K562 (cell line): ENCODE data around the gene MRPL40. TPM values are rescaled to one million over a fixed set of nuclear protein-coding genes. Genes with fewer than 3 reads are reported as not detected.

Experiments used
- ARNT ChIP-seq, 2 experiments: fragments of 450-650 bp; IDR thresholded peaks; 2 replicates each; pipeline ENCODE4 v1.6.1; 2016; ENCODE audit warnings: mild to moderate bottlenecking in 1 of 2
- ATF1 ChIP-seq, 2 experiments: fragments of 450-650 bp in 1 of 2; IDR thresholded peaks; 2 replicates each; pipeline ENCODE4 v1.6.1; 2016; ENCODE audit warnings: missing compliant biosample characterization in 1 of 2, missing genetic modification characterization in 1 of 2
- CBFA2T3 ChIP-seq: fragments of 450-650 bp; IDR thresholded peaks from 2 replicates; pipeline ENCODE4 v1.6.1; 2017
- CBX2 ChIP-seq: fragments of 200-600 bp; sonication (generic); IDR thresholded peaks from one replicate; pipeline ENCODE4 v1.6.1; 2012; ENCODE audit warnings: mild to moderate bottlenecking, low read length, inconsistent platforms; ENCODE audit not compliant: insufficient read depth, poor library complexity, severe bottlenecking
- CHD1 ChIP-seq: fragments of 200-600 bp; sonication (generic); IDR thresholded peaks from one replicate; pipeline ENCODE4 v1.6.1; 2012; ENCODE audit warnings: mild to moderate bottlenecking, moderate library complexity, low read length, inconsistent platforms
- GABPB1 ChIP-seq: sonication (generic); formaldehyde crosslinking; IDR thresholded peaks from 2 replicates; pipeline ENCODE4 v1.8.0; 2022; ENCODE audit warnings: mild to moderate bottlenecking, missing genetic modification reagents
- NCOA4 ChIP-seq: fragments of 450-650 bp; IDR thresholded peaks from 2 replicates; pipeline ENCODE4 v1.6.1; 2018; ENCODE audit warnings: mild to moderate bottlenecking; ENCODE audit not compliant: partially characterized antibody
- PHF8 ChIP-seq: fragments of 200-600 bp; sonication (generic); IDR thresholded peaks from 2 replicates; pipeline ENCODE4 v1.6.1; 2012; ENCODE audit warnings: mixed run types, mild to moderate bottlenecking, inconsistent platforms, low read length, moderate library complexity, borderline replicate concordance
- PURB ChIP-seq: sonication (generic); formaldehyde crosslinking; IDR thresholded peaks from 2 replicates; pipeline ENCODE4 v1.9.0; 2021; ENCODE audit warnings: low read depth, mild to moderate bottlenecking, missing genetic modification reagents
- RNF2 ChIP-seq: sonication (generic); IDR thresholded peaks from 2 replicates; pipeline ENCODE4 v1.6.1; 2016
- SIX5 ChIP-seq, 2 experiments: IDR thresholded peaks; 2 replicates each; pipeline ENCODE4 v1.6.1; 2011; ENCODE audit warnings: low read length in 2 of 2, borderline replicate concordance in 1 of 2, low read depth in 1 of 2, mild to moderate bottlenecking in 1 of 2, moderate library complexity in 1 of 2; ENCODE audit not compliant: insufficient read depth in 1 of 2
- SNIP1 ChIP-seq: fragments of 450-650 bp; IDR thresholded peaks from 2 replicates; pipeline ENCODE4 v1.7.1; 2017; ENCODE audit warnings: low read depth, mild to moderate bottlenecking
- TAF7 ChIP-seq: fragments of 450-650 bp; IDR thresholded peaks from 2 replicates; pipeline ENCODE4 v1.6.1; 2016; ENCODE audit warnings: missing genetic modification characterization, missing compliant biosample characterization
- TAL1 ChIP-seq: fragments of 450-650 bp; IDR thresholded peaks from 2 replicates; pipeline ENCODE4 v1.6.1; 2016; ENCODE audit warnings: mild to moderate bottlenecking
- TCF3 ChIP-seq: sonication (generic); formaldehyde crosslinking; IDR thresholded peaks from 2 replicates; pipeline ENCODE4 v1.4.0; 2020; ENCODE audit warnings: mild to moderate bottlenecking, missing genetic modification reagents
- ZC3H8 ChIP-seq: fragments of 450-650 bp; IDR thresholded peaks from 2 replicates; pipeline ENCODE4 v1.6.1; 2017
- ZNF444 ChIP-seq: fragments of 250-450 bp; sonication (Bioruptor Pico); IDR thresholded peaks from 2 replicates; pipeline ENCODE4 v1.4.0; 2020; ENCODE audit warnings: mild to moderate bottlenecking, moderate library complexity
- ZNF668 ChIP-seq: fragments of 250-450 bp; sonication (Bioruptor Pico); IDR thresholded peaks from 2 replicates; pipeline ENCODE4 v1.8.0; 2022; ENCODE audit warnings: mild to moderate bottlenecking, inconsistent platforms
- ZNF77 ChIP-seq: fragments of 250-450 bp; sonication (Bioruptor Pico); IDR thresholded peaks from 2 replicates; pipeline ENCODE4 v1.5.0; 2020
- polyA plus RNA-seq, 8 experiments: library from polyadenylated mRNA; depleted of rRNA in 4 of 8; stranded (reverse) in 5 of 8; unstranded in 3 of 8; fragments of >200 nt; fragmentation: Nextera tagmentation in 2 of 8; fragmentation: Illumina TruSeq in 1 of 8; extraction: Ambion mirVana in 2 of 8; extraction: Trizol in 1 of 8; gene quantifications; 2 replicates each; pipeline versions ENCODE4 v1.2.1 to v1.2.3, GENCODE V29; 2011 to 2014; ENCODE audit warnings: inconsistent platforms in 1 of 8, missing spikeins in 1 of 8
- total RNA-seq, 7 experiments: library from RNA; depleted of rRNA in 6 of 7; stranded (reverse); fragments of >200 nt in 6 of 7; fragmentation: Illumina TruSeq in 2 of 7; extraction: Trizol in 2 of 7; gene quantifications; 2 replicates each; pipeline versions ENCODE4 v1.2.1 to v1.2.3, GENCODE V29; 2011 to 2021; ENCODE audit warnings: low replicate concordance in 1 of 7
- TF ChIP-seq, protein P1 (sequence below): sonication (generic); formaldehyde crosslinking; IDR thresholded peaks from 2 replicates; pipeline ENCODE4 v1.8.1; 2022; ENCODE audit warnings: missing genetic modification reagents
- TF ChIP-seq, protein P2 (sequence below): fragments of 450-650 bp; IDR thresholded peaks from 2 replicates; pipeline ENCODE4 v1.7.1; 2018; ENCODE audit warnings: mild to moderate bottlenecking, low read depth; ENCODE audit not compliant: partially characterized antibody
- TF ChIP-seq, protein P3 (sequence below): fragments of 250-450 bp; sonication (Bioruptor Pico); IDR thresholded peaks from 2 replicates; pipeline ENCODE4 v1.8.0; 2021; ENCODE audit warnings: moderate library complexity, mild to moderate bottlenecking, inconsistent platforms
- TF ChIP-seq, protein P4 (sequence below): fragments of 450-650 bp; IDR thresholded peaks from one replicate; pipeline ENCODE4 v1.6.1; 2018; ENCODE audit warnings: mild to moderate bottlenecking, moderate library complexity; ENCODE audit not compliant: partially characterized antibody

MRPL40 gene
- total and polyA plus RNA-seq, 9 of the 15 experiments (the other 6 are each of a cell fraction or from before 2014, with no cell fraction given): 132 to 652 (median 208) TPM

DNA sequence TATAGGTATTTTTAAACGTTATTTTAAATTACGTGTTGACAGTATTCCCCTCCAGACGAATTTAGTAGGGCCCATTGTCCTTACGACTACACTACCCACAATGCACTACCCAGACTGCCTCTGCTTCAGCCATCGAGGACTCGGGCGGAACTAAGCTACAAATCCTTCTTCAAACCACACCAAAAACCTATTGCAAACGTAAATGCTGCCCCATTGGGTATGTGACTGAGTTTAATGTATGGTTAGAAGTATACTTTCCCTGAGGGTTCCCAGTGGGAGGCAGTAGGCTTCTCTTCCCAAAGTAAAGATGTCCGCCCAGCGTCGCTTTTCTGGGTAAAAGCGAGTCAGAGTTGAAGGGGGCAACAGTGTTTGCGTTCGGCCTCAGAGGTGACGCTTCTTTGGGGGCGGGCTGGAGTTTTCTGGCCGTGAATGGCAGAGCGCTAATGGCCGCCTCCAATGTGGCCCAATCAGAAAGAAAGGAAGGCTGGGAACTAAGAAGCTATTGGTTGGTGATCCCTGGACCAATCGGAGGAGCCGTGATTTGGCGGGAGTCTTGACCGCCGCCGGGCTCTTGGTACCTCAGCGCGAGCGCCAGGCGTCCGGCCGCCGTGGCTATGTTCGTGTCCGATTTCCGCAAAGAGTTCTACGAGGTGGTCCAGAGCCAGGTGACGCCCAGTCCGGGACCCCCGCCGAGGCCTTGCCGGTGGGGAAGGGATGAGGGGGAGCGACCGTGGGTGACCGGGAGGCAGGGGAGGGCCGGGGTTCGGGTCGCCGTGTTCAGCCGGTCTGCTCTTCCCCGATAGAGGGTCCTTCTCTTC, 47.2 kb downstream of the MRPL40 start, which contains the start of gene CDC45 (continued):
- TF ChIP-seq, protein P1, sequence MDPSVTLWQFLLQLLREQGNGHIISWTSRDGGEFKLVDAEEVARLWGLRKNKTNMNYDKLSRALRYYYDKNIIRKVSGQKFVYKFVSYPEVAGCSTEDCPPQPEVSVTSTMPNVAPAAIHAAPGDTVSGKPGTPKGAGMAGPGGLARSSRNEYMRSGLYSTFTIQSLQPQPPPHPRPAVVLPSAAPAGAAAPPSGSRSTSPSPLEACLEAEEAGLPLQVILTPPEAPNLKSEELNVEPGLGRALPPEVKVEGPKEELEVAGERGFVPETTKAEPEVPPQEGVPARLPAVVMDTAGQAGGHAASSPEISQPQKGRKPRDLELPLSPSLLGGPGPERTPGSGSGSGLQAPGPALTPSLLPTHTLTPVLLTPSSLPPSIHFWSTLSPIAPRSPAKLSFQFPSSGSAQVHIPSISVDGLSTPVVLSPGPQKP: no peak
- TF ChIP-seq ARNT (IDR thresholded peaks at IDR 0.05) (no peak), CBFA2T3 (no peak), GABPB1 (CRISPR knock-in tag) (no peak), TAL1 (no peak), ZC3H8 (no peak), ATF1 (CRISPR knock-in tag; IDR thresholded peaks at IDR 0.05) (no peak), ATF1 (tag; IDR thresholded peaks at IDR 0.05) (peak; percentile 100), CHD1 (peak; percentile 94), ZNF668 (CRISPR knock-in tag) (peak; percentile 86; the same call in 1 of the 2 replicates), PURB (CRISPR knock-in tag) (no peak), PHF8 (peak; percentile 98; the same call in 1 of the 2 replicates), TAF7 (peak; percentile 87), TCF3 (CRISPR knock-in tag) (no peak), CBX2 (no peak), NCOA4 (no peak), ZNF444 (peak; percentile 82), SNIP1 (no peak), ZNF77 (CRISPR knock-in tag) (peak; percentile 67; the same call in 1 of the 2 replicates), SIX5 (IDR thresholded peaks at IDR 0.05; ENCODE audit: borderline replicate concordance in 1 of 2, insufficient read depth in 1 of 2, low read depth in 1 of 2, low read length in 2 of 2) (no peak), RNF2 (no peak)
- TF ChIP-seq, protein P2, sequence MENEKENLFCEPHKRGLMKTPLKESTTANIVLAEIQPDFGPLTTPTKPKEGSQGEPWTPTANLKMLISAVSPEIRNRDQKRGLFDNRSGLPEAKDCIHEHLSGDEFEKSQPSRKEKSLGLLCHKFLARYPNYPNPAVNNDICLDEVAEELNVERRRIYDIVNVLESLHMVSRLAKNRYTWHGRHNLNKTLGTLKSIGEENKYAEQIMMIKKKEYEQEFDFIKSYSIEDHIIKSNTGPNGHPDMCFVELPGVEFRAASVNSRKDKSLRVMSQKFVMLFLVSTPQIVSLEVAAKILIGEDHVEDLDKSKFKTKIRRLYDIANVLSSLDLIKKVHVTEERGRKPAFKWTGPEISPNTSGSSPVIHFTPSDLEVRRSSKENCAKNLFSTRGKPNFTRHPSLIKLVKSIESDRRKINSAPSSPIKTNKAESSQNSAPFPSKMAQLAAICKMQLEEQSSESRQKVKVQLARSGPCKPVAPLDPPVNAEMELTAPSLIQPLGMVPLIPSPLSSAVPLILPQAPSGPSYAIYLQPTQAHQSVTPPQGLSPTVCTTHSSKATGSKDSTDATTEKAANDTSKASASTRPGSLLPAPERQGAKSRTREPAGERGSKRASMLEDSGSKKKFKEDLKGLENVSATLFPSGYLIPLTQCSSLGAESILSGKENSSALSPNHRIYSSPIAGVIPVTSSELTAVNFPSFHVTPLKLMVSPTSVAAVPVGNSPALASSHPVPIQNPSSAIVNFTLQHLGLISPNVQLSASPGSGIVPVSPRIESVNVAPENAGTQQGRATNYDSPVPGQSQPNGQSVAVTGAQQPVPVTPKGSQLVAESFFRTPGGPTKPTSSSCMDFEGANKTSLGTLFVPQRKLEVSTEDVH: no peak
- TF ChIP-seq, protein P3, sequence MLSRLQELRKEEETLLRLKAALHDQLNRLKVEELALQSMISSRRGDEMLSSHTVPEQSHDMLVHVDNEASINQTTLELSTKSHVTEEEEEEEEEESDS (CRISPR knock-in tag): no peak
- TF ChIP-seq, protein P4, sequence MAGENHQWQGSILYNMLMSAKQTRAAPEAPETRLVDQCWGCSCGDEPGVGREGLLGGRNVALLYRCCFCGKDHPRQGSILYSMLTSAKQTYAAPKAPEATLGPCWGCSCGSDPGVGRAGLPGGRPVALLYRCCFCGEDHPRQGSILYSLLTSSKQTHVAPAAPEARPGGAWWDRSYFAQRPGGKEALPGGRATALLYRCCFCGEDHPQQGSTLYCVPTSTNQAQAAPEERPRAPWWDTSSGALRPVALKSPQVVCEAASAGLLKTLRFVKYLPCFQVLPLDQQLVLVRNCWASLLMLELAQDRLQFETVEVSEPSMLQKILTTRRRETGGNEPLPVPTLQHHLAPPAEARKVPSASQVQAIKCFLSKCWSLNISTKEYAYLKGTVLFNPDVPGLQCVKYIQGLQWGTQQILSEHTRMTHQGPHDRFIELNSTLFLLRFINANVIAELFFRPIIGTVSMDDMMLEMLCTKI: no peak
